ENCODE results near the gene MMGT1.
"Not testable (repeated sequence)": the region's sequence is repeated elsewhere in the genome, so short reads cannot be mapped to it uniquely, and the experiment has no call there.

MMGT1 gene

GRCh38 chrX:135920516-135920915 is 53.3 kb downstream of the MMGT1 start:
- not testable (repeated sequence) for DNase-seq

GRCh38 chrX:135914404-135914803 is 59.4 kb downstream of the MMGT1 start:
- no peak for DNase-seq
